ENCODE measurements around the gene OSBPL1A.

- no peak for TF ChIP-seq POLR2A (IDR thresholded peaks at IDR 0.05; ENCODE audit: low read depth, low read length)
- no peak for TF ChIP-seq POLR2AphosphoS5 (IDR thresholded peaks at IDR 0.05; ENCODE audit: low read depth, low read length)
Measured at GRCh38 chr18:24128700-24129099, 268.9 kb downstream of the OSBPL1A start.
